ENCODE results near the gene DNAH14. TPM values are rescaled to one million over a fixed set of nuclear protein-coding genes. Genes with fewer than 3 reads are reported as not detected.

DNAH14 gene
- total and polyA plus RNA-seq, 4 donors, result 2.7 to 19.8 (median 9.6) TPM

DNA sequence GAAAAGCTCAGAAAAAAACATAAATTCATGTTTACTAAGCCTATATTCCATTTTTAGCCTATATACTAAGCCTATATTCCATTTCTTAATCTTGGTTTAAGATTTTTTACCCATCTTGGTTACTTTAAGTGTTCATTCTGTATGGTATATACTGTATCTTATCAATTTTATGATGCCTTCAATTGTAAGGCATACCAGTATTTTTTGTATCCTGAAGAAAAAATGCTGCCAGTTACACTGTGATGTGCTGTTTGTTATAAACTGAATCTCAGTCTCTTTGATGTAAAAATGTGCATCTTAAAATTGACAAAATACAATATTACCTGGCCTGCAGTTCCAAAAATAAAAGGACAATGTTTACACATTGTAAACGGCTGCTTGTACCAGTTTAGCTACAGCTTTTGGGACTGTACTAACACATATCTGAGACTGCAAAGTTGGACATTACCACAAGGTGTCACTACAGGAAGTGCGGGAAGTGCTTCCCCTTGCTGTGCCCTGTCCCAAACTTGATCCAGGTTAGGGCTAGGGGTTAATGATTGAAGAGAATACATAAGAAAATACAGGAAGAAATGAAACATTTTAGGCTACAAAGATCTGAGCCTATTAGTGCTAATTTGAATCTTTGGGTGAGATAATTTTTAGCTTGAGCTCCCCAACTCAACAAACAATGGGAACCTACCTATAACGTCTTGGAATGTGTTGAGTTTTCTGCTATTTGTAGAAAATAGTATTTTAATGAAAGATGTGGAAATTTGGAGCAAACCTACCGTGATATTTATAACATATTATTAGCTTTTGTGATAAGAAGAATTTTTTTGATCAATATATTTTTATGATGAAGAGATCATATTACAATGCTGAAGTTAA, 389.5 kb downstream of the DNAH14 start:
- H3K9ac ChIP-seq (ENCODE audit: low read depth in 1 of 2, low read length in 2 of 2), result peak overlapping the region in 1 of 2 donors; percentile 14
- H3K27me3 ChIP-seq (ENCODE audit: control insufficient read depth in 4 of 4, insufficient read depth in 4 of 4, low read length in 3 of 4), result no peaks in the 10 kb centered on the region
- no peaks in the 10 kb centered on the region for H3K9me3 ChIP-seq (ENCODE audit: control insufficient read depth in 4 of 4, low read length in 3 of 4)
- no peaks in the 10 kb centered on the region for H3K36me3 ChIP-seq (ENCODE audit: control insufficient read depth in 4 of 4, insufficient read depth in 3 of 4, low read depth in 1 of 4, low read length in 3 of 4)
- WGBS, result 19% methylated on average over 4 of the region's 4 CpGs
- no peak overlapping the region for H3K4me3 ChIP-seq (ENCODE audit: low read depth in 1 of 3, low read length in 3 of 3)
- no peak for DNase-seq (ENCODE audit: low spot score)
- H3K4me1 ChIP-seq (ENCODE audit: control insufficient read depth in 4 of 4, insufficient read depth in 4 of 4, low read length in 3 of 4), result peaks cover 0 to 12% (median 5%) of the 10 kb centered on the region in 4 donors
- TF ChIP-seq, protein P1, sequence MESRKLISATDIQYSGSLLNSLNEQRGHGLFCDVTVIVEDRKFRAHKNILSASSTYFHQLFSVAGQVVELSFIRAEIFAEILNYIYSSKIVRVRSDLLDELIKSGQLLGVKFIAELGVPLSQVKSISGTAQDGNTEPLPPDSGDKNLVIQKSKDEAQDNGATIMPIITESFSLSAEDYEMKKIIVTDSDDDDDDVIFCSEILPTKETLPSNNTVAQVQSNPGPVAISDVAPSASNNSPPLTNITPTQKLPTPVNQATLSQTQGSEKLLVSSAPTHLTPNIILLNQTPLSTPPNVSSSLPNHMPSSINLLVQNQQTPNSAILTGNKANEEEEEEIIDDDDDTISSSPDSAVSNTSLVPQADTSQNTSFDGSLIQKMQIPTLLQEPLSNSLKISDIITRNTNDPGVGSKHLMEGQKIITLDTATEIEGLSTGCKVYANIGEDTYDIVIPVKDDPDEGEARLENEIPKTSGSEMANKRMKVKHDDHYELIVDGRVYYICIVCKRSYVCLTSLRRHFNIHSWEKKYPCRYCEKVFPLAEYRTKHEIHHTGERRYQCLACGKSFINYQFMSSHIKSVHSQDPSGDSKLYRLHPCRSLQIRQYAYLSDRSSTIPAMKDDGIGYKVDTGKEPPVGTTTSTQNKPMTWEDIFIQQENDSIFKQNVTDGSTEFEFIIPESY (IDR thresholded peaks at IDR 0.05), result no peak
- TF ChIP-seq NR2F2 (IDR thresholded peaks at IDR 0.05) (no peak), HNF4A (conservative IDR thresholded peaks at IDR 0.05) (peak; percentile 17 to 26), EGR1 (IDR thresholded peaks at IDR 0.05; ENCODE audit: low read depth in 2 of 2) (peak in 1 of 2 donors; percentile 32), YY1 (IDR thresholded peaks at IDR 0.05) (no peak), FOXA2 (IDR thresholded peaks at IDR 0.05) (no peak), TAF1 (conservative IDR thresholded peaks at IDR 0.05) (no peak), RAD21 (IDR thresholded peaks at IDR 0.05) (peak; percentile 94 to 97), GABPA (IDR thresholded peaks at IDR 0.05 in 1 of 2, conservative IDR thresholded peaks at IDR 0.05 in 1 of 2) (peak in 1 of 2 donors; percentile 48), FOXA1 (IDR thresholded peaks at IDR 0.05) (no peak), SP1 (IDR thresholded peaks at IDR 0.05) (peak; percentile 43), HNF4G (IDR thresholded peaks at IDR 0.05) (no peak), JUND (IDR thresholded peaks at IDR 0.05) (no peak), RXRA (IDR thresholded peaks at IDR 0.05) (peak; percentile 33 to 64)
- TF ChIP-seq, protein P2, sequence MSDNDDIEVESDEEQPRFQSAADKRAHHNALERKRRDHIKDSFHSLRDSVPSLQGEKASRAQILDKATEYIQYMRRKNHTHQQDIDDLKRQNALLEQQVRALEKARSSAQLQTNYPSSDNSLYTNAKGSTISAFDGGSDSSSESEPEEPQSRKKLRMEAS (IDR thresholded peaks at IDR 0.05), result peak; percentile 24
- TF ChIP-seq, protein P3, sequence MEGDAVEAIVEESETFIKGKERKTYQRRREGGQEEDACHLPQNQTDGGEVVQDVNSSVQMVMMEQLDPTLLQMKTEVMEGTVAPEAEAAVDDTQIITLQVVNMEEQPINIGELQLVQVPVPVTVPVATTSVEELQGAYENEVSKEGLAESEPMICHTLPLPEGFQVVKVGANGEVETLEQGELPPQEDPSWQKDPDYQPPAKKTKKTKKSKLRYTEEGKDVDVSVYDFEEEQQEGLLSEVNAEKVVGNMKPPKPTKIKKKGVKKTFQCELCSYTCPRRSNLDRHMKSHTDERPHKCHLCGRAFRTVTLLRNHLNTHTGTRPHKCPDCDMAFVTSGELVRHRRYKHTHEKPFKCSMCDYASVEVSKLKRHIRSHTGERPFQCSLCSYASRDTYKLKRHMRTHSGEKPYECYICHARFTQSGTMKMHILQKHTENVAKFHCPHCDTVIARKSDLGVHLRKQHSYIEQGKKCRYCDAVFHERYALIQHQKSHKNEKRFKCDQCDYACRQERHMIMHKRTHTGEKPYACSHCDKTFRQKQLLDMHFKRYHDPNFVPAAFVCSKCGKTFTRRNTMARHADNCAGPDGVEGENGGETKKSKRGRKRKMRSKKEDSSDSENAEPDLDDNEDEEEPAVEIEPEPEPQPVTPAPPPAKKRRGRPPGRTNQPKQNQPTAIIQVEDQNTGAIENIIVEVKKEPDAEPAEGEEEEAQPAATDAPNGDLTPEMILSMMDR (IDR thresholded peaks at IDR 0.05; ENCODE audit: low read depth, low read length, missing input control), result peak; percentile 83
- TF ChIP-seq, protein P4, sequence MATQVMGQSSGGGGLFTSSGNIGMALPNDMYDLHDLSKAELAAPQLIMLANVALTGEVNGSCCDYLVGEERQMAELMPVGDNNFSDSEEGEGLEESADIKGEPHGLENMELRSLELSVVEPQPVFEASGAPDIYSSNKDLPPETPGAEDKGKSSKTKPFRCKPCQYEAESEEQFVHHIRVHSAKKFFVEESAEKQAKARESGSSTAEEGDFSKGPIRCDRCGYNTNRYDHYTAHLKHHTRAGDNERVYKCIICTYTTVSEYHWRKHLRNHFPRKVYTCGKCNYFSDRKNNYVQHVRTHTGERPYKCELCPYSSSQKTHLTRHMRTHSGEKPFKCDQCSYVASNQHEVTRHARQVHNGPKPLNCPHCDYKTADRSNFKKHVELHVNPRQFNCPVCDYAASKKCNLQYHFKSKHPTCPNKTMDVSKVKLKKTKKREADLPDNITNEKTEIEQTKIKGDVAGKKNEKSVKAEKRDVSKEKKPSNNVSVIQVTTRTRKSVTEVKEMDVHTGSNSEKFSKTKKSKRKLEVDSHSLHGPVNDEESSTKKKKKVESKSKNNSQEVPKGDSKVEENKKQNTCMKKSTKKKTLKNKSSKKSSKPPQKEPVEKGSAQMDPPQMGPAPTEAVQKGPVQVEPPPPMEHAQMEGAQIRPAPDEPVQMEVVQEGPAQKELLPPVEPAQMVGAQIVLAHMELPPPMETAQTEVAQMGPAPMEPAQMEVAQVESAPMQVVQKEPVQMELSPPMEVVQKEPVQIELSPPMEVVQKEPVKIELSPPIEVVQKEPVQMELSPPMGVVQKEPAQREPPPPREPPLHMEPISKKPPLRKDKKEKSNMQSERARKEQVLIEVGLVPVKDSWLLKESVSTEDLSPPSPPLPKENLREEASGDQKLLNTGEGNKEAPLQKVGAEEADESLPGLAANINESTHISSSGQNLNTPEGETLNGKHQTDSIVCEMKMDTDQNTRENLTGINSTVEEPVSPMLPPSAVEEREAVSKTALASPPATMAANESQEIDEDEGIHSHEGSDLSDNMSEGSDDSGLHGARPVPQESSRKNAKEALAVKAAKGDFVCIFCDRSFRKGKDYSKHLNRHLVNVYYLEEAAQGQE (IDR thresholded peaks at IDR 0.05), result no peak
- TF ChIP-seq, protein P5, sequence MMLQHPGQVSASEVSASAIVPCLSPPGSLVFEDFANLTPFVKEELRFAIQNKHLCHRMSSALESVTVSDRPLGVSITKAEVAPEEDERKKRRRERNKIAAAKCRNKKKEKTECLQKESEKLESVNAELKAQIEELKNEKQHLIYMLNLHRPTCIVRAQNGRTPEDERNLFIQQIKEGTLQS (IDR thresholded peaks at IDR 0.05), result no peak
- no peak overlapping the region for H3K27ac ChIP-seq (ENCODE audit: low read depth in 1 of 2, low read length in 2 of 2)
